Measurements from ENCODE around the gene ALCAM.

Gene ALCAM

GRCh38 chr3:105618556-105618955 is 251.8 kb downstream of the ALCAM start:
- H3K36me3 Mint-ChIP-seq (ENCODE audit: low read depth) = no peaks in the 10 kb centered on the region
- H3K9me3 Mint-ChIP-seq = no peaks in the 10 kb centered on the region
- no peak for DNase-seq
- TF ChIP-seq CTCF (IDR thresholded peaks at IDR 0.05) = no peak
- peaks cover 2% of the 10 kb centered on the region for H3K27me3 Mint-ChIP-seq (ENCODE audit: low read depth, poor library complexity)
- H3K27ac Mint-ChIP-seq = no peak overlapping the region
- peaks cover 5% of the 10 kb centered on the region for H3K4me1 Mint-ChIP-seq
- no peak overlapping the region for H3K4me3 Mint-ChIP-seq

GRCh38 chr3:105619651-105620050 is 252.9 kb downstream of the ALCAM start:
- no peak for DNase-seq
- peak overlapping the region; percentile 22 for H3K27ac Mint-ChIP-seq
- H3K4me3 Mint-ChIP-seq = no peak overlapping the region
- H3K9me3 Mint-ChIP-seq = no peaks in the 10 kb centered on the region
- no peak for TF ChIP-seq CTCF (IDR thresholded peaks at IDR 0.05)
- no peaks in the 10 kb centered on the region for H3K36me3 Mint-ChIP-seq (ENCODE audit: low read depth)
- H3K4me1 Mint-ChIP-seq = no peaks in the 10 kb centered on the region
- no peaks in the 10 kb centered on the region for H3K27me3 Mint-ChIP-seq (ENCODE audit: low read depth, poor library complexity)

GRCh38 chr3:105620236-105620635 is 253.5 kb downstream of the ALCAM start:
- no peaks in the 10 kb centered on the region for H3K9me3 Mint-ChIP-seq
- no peaks in the 10 kb centered on the region for H3K4me1 Mint-ChIP-seq
- no peak overlapping the region for H3K4me3 Mint-ChIP-seq
- no peak overlapping the region for H3K27ac Mint-ChIP-seq
- H3K36me3 Mint-ChIP-seq (ENCODE audit: low read depth) = no peaks in the 10 kb centered on the region
- no peak for TF ChIP-seq CTCF (IDR thresholded peaks at IDR 0.05)
- no peaks in the 10 kb centered on the region for H3K27me3 Mint-ChIP-seq (ENCODE audit: low read depth, poor library complexity)
- DNase-seq = no peak

- Mint-ChIP-seq H3K9me3 (no peaks in the 10 kb centered on the region), H3K4me1 (no peaks in the 10 kb centered on the region), H3K27ac (no peak overlapping the region), H3K4me3 (no peak overlapping the region), H3K36me3 (ENCODE audit: low read depth) (no peaks in the 10 kb centered on the region), H3K27me3 (ENCODE audit: low read depth, poor library complexity) (no peaks in the 10 kb centered on the region)
- TF ChIP-seq CTCF (IDR thresholded peaks at IDR 0.05) = no peak
- no peak for DNase-seq
Measured at GRCh38 chr3:105622169-105622568, 255.5 kb downstream of the ALCAM start.
